ENCODE data around the gene PLEKHN1. TPM values are rescaled to one million over a fixed set of nuclear protein-coding genes. Genes with fewer than 3 reads are reported as not detected.
"Not testable (repeated sequence)": the region's sequence is repeated elsewhere in the genome, so short reads cannot be mapped to it uniquely, and the experiment has no call there.

The PLEKHN1 gene
- total RNA-seq, 1 donor from 2014 or later: 15.2 TPM

- H3K27me3 ChIP-seq: peaks cover 4% of the 10 kb centered on the region
- intact Hi-C loops (cut with DNase I): no loop called here
- no peak overlapping the region for H3K27ac ChIP-seq
These were observed 9.1 kb downstream of the PLEKHN1 start for GRCh38 chr1:975365-975764.

GRCh38 chr1:975896-976683 is 9.8 kb downstream of the PLEKHN1 start:
- no peak for DNase-seq (ENCODE audit: extremely low spot score in 2 of 2)
- Histone ChIP-seq H3K4me1 (peaks cover 23% of the 10 kb centered on the region), H3K27ac (no peak overlapping the region), H3K4me3 (peak overlapping the region; percentile 23 to 34), H3K36me3 (no peaks in the 10 kb centered on the region), H3K27me3 (peaks cover 4% of the 10 kb centered on the region), H3K9me3 (no peaks in the 10 kb centered on the region)
- intact Hi-C loops (cut with DNase I): no loop called here
- TF ChIP-seq POLR2AphosphoS5 (IDR thresholded peaks at IDR 0.05; ENCODE audit: insufficient read depth in 1 of 2, low read depth in 1 of 2): no peak
- TF ChIP-seq CTCF (IDR thresholded peaks at IDR 0.05): peak in 2 of 3 experiments; percentile 24 to 59
- TF ChIP-seq POLR2A (IDR thresholded peaks at IDR 0.05): no peak

More at GRCh38 chr1:975365-975764, 9.1 kb downstream of the PLEKHN1 start:
- H3K4me3 ChIP-seq: no peak overlapping the region
- no peak for DNase-seq (ENCODE audit: extremely low spot score in 2 of 2)
- H3K36me3 ChIP-seq: no peaks in the 10 kb centered on the region
- H3K4me1 ChIP-seq: peaks cover 27% of the 10 kb centered on the region
- H3K9me3 ChIP-seq: no peaks in the 10 kb centered on the region
- TF ChIP-seq POLR2AphosphoS5 (IDR thresholded peaks at IDR 0.05; ENCODE audit: insufficient read depth in 1 of 2, low read depth in 1 of 2): no peak
- no peak for TF ChIP-seq POLR2A (IDR thresholded peaks at IDR 0.05)
- no peak for TF ChIP-seq CTCF (IDR thresholded peaks at IDR 0.05)

GRCh38 chr1:976791-977190 is 10.5 kb downstream of the PLEKHN1 start:
- H3K9me3 ChIP-seq; H3K4me3 ChIP-seq; H3K36me3 ChIP-seq; H3K27ac ChIP-seq; DNase-seq (ENCODE audit: extremely low spot score in 2 of 2); H3K27me3 ChIP-seq; intact Hi-C loops (cut with DNase I): not testable (repeated sequence)
- H3K4me1 ChIP-seq: peaks cover 16% of the 10 kb centered on the region

GRCh38 chr1:978069-978834 is 12.0 kb downstream of the PLEKHN1 start:
- no peak for TF ChIP-seq POLR2A (IDR thresholded peaks at IDR 0.05)
- no peak for TF ChIP-seq POLR2AphosphoS5 (IDR thresholded peaks at IDR 0.05; ENCODE audit: insufficient read depth in 1 of 2, low read depth in 1 of 2)
- no peak for TF ChIP-seq CTCF (IDR thresholded peaks at IDR 0.05)
- H3K9me3 ChIP-seq: no peaks in the 10 kb centered on the region
- no peaks in the 10 kb centered on the region for H3K36me3 ChIP-seq
- no peak overlapping the region for H3K4me3 ChIP-seq
- intact Hi-C loops (cut with DNase I): no loop called here
- peaks cover 14% of the 10 kb centered on the region for H3K4me1 ChIP-seq
- no peak overlapping the region for H3K27ac ChIP-seq
- DNase-seq (ENCODE audit: extremely low spot score in 2 of 2): no peak
- H3K27me3 ChIP-seq: peaks cover 4% of the 10 kb centered on the region

DNA sequence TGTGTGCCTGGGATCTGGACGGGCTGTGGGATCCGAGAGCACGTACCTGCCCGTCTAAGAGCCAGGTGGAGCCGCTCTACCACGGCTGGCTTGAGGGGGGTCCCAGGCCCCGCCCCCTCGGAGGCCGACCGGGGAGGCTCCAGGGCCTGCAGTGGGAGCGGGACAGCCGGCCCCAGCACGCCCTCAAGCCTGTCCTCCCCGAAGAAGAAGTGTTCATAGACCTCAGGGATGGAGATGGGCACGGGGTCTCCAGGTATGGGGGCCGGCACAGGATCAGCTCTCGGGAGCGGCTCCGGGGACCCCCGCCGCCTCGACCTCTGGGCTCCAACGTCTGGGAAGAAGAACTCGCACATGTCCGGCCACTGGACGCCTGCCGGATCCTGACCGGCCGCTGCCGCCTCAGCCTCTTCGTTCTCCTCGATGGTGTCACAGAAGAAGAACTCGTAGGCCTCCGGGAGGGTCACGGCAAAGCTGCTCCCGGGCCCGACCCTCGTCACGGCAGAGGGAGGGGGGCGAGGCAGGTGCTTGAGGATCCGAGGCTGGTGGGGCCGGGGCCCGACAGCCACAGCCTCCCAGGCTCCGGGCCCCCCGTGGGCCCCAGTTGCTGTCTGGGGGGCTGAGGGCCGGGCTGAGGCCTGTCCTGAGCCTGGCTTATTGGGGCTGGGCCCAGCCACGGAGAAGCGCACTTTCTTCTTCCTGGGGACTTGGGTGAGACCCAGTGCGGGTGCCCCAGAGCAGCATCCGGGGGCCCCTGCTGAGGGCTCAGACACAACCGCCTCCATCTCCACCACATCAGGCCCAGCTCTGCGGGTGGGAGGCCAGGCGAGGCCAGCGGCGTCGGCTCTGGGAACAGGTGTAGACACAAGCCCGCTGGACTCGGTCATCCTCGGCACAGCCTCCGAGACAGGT is 12.8 kb downstream of the PLEKHN1 start:
- no peaks in the 10 kb centered on the region for H3K9me3 ChIP-seq
- no peak overlapping the region for H3K27ac ChIP-seq
- intact Hi-C loops (cut with DNase I): no loop called here
- no peak for DNase-seq (ENCODE audit: extremely low spot score in 2 of 2)
- TF ChIP-seq POLR2A (IDR thresholded peaks at IDR 0.05) (no peak), CTCF (IDR thresholded peaks at IDR 0.05) (no peak), POLR2AphosphoS5 (IDR thresholded peaks at IDR 0.05; ENCODE audit: insufficient read depth in 1 of 2, low read depth in 1 of 2) (no peak)
- no peaks in the 10 kb centered on the region for H3K27me3 ChIP-seq
- H3K4me1 ChIP-seq: peaks cover 14% of the 10 kb centered on the region
- no peaks in the 10 kb centered on the region for H3K36me3 ChIP-seq
- H3K4me3 ChIP-seq: no peak overlapping the region

Data from vagina (tissue), 2 donors.